Fibroblast of pulmonary artery (primary cell): Measurements from ENCODE around the gene ARHGEF33.

Experiments used
- DNase-seq: peaks from one replicate; pipeline ENCODE4 v3.0.0-alpha.2; 2010; ENCODE audit warnings: low read depth
- H3K4me3 ChIP-seq: replicated peaks from 2 replicates; pipeline ENCODE4 v1.5.1; 2011; ENCODE audit warnings: low read depth, mild to moderate bottlenecking, control low read depth, low read length, moderate library complexity
- CTCF ChIP-seq: IDR thresholded peaks from 2 replicates; pipeline ENCODE4 v1.5.1; 2011; ENCODE audit warnings: mild to moderate bottlenecking, control low read depth, low read length, inconsistent platforms; ENCODE audit errors: missing control alignments

Gene ARHGEF33

GRCh38 chr2:38889575-38889974 lies at the start of gene ARHGEF33:
ARHGEF33 (plus strand) TSS chr2:38889875; CDS start chr2:38919448, 29,573 bp downstream.
- H3K4me3 ChIP-seq, result no peak within 1 kb of the TSS
- no peak for DNase-seq
- TF ChIP-seq CTCF, result no peak

- no peak for DNase-seq
- no peak for TF ChIP-seq CTCF
- no peak overlapping the region for H3K4me3 ChIP-seq
Measured at GRCh38 chr2:38850045-38850444, 39.6 kb upstream of the ARHGEF33 start.

- DNase-seq, result peak; percentile 54
- no peak overlapping the region for H3K4me3 ChIP-seq
- no peak for TF ChIP-seq CTCF
Measured at GRCh38 chr2:38856165-38856564, 33.5 kb upstream of the ARHGEF33 start.

GRCh38 chr2:38862476-38862875 lies 27.2 kb upstream of the ARHGEF33 start:
- TF ChIP-seq CTCF, result no peak
- DNase-seq, result no peak

GRCh38 chr2:38863061-38863695 lies 26.5 kb upstream of the ARHGEF33 start:
- no peak overlapping the region for H3K4me3 ChIP-seq
- no peak for TF ChIP-seq CTCF
- DNase-seq, result no peak

More at GRCh38 chr2:38862476-38862875, 27.2 kb upstream of the ARHGEF33 start:
- no peak overlapping the region for H3K4me3 ChIP-seq

- no peak for DNase-seq
- TF ChIP-seq CTCF, result no peak
Measured at GRCh38 chr2:38866773-38867443, 22.8 kb upstream of the ARHGEF33 start.

More at GRCh38 chr2:38866773-38867443, 22.8 kb upstream of the ARHGEF33 start:
- H3K4me3 ChIP-seq, result no peak overlapping the region
